Measurements from ENCODE around the gene HENMT1.

The HENMT1 gene

GRCh38 chr1:108624069-108624468 is 36.8 kb downstream of the HENMT1 start:
- no peak for DNase-seq

DNA sequence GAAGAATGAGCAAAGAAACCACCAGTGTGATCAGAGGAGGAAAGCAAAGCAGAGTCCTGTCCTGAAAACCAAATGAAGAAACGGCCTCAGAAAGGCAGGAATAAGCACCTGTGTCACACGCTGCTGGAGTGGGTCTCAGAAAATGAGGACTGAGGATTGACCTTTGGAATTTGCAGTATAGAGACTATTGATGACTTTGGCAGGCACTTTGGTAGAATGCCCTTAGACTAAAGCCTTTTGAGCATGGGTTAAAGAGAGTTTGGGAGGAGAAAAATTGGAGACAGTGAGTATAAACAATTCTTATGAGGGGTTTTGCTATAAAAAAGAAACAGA is 43.2 kb downstream of the HENMT1 start:
- DNase-seq = no peak

- no peak for DNase-seq
Observed at GRCh38 chr1:108617008-108617723, 43.7 kb downstream of the HENMT1 start.

- no peak for DNase-seq
Observed at GRCh38 chr1:108615544-108615943, 45.3 kb downstream of the HENMT1 start.

GRCh38 chr1:108612496-108612895 is 48.4 kb downstream of the HENMT1 start:
- DNase-seq = no peak

DNA sequence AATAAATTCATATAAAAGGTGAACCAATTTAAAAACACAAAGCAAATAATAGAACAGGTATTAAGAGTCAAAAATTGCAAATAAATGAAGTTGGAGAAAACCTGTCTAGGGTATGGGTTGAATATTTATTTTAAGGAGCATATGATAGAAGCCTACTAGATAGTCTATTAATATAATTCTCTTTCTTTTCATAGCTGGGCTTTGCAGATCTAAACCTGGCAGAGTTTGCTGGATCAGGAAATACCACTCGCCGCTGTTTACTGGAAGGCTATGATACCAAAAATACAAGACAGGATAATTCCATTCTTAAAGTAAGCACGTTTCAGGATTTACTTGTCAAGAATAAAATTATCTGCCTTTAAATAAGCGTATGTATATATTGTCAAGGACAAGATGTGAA is 48.9 kb downstream of the HENMT1 start:
- no peak for DNase-seq

DNA sequence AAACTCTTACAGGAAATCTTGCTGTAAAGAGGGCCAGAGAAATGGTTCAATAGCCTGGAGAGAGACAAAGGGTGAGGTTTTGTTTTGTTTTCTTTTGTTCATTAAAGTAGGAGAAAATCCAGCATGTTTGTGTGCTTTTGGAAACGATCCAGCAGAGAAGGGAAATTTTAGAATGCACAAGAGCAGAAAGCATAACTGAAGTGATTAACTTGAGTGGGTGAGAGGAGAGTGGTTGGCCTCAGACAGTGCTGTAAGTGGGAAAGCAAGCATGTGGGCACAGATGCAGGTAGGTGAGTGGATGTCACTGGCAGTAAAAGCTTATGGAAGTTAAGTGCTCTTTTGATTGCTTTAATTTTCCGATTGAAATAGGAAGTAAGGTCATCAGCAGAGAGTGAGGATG is 50.8 kb downstream of the HENMT1 start:
- no peak for DNase-seq

- no peak for DNase-seq
Observed at GRCh38 chr1:108609483-108610049, 51.3 kb downstream of the HENMT1 start.

- no peak for DNase-seq
Observed at GRCh38 chr1:108606478-108606877, 54.4 kb downstream of the HENMT1 start.

DNA sequence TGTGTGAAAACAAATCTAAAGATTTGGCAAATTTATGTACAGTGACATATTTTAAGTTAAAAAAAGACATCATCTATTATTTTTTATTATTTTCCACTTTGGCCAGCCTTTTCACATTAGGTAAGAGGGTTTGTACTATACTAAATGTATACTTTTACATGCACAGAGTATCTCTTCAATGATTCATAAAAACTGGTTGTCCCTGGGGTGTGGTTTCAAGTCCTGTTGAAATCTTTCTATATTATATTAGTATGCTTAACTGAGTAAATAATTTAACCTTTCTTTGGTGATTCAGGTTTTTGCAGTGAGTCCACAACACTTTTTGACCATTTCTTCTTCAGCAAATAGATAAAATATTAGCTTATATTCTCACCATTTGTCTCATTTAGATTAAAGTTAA is 55.3 kb downstream of the HENMT1 start:
- no peak for DNase-seq

DNA sequence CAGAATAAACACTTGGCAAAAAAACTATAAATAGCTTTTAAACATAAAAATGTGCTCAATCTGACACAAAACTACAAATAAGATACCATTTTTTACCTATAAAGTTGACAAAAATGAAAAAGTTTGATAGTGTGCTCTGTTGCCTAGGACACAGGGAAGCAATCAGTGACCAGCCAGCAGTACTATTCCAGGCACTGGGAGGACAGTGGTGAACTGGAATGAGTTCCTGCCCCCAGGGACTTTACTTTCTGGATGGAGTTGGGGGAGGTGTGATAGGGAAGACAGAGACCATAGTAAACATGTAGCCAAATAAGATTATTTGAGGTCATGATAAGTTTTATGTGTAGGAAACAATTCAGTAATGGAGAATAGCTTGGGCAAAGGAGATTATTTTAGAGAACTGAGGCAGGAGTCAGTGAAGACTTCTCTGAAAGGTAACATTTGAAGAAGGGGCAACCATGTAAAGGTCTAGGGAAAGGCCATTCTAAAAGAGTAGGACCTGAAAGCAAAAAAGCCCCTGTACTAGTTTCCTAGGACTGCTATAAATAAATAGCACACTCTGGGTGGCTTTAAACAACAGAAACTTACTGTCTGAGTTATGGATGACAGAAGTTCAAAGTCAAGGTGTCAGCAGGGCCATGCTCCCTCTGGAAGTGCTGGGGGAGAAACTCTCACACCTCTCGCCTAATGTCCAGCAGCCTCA is 59.0 kb downstream of the HENMT1 start:
- no peak for DNase-seq

- no peak for DNase-seq
Observed at GRCh38 chr1:108600504-108600903, 60.4 kb downstream of the HENMT1 start.

GRCh38 chr1:108598340-108598739 is 62.6 kb downstream of the HENMT1 start:
- no peak for DNase-seq
